Measurements from ENCODE around the gene FCN1. TPM values are rescaled to one million over a fixed set of nuclear protein-coding genes. Genes with fewer than 3 reads are reported as not detected.
A peak's percentile ranks its signal among the peaks of the same experiment; 100 is the strongest.

Gene FCN1
- total RNA-seq, 4 donors from 2014 or later, result 1.3 to 26.0 (median 1.8) TPM

DNA sequence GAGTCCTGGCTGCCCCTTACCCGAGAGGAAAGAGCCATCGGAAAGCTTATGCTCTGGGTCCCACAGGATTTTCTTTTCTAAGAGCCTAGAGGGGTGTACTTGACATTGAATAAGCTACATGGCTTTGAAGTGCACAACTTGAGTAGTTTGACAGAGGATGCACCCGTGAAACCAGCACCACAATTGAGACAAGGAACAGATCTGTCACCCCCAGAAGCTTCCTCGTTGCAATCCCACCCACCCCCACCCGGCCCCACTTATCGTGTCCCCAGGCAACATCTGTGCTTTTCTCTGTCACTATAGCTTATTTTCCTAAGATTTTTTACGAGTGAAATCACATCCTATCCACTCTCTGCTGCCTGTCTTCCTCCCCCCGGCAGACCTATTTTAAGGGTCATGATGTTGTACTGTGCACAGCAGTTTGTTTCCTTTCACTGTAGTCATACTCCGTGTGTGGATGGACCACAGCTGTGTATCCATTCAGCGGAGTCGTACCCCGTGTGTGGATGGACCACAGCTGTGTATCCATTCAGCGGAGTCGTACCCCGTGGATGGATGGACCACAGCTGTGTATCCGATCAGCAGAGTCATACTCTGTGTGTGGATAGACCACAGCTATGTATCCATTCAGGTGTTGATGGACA is 45.9 kb downstream of the FCN1 start:
- no peak overlapping the region for H3K4me3 ChIP-seq
- H3K4me1 ChIP-seq, result peaks cover 0 to 11% (median 9%) of the 10 kb centered on the region in 4 donors
- WGBS, result 21% methylated on average over 16 of the region's 16 CpGs
- H3K9me3 ChIP-seq, result no peaks in the 10 kb centered on the region
- no peaks in the 10 kb centered on the region for H3K36me3 ChIP-seq
- intact Hi-C loops (cut with DNase I), result no loop called here
- no peak for DNase-seq (ENCODE audit: extremely low spot score)
- peaks cover 0 to 51% (median 1%) of the 10 kb centered on the region in 4 donors for H3K27me3 ChIP-seq
- TF ChIP-seq POLR2AphosphoS5 (IDR thresholded peaks at IDR 0.05), result peak; percentile 50 to 61
- TF ChIP-seq, protein P1, sequence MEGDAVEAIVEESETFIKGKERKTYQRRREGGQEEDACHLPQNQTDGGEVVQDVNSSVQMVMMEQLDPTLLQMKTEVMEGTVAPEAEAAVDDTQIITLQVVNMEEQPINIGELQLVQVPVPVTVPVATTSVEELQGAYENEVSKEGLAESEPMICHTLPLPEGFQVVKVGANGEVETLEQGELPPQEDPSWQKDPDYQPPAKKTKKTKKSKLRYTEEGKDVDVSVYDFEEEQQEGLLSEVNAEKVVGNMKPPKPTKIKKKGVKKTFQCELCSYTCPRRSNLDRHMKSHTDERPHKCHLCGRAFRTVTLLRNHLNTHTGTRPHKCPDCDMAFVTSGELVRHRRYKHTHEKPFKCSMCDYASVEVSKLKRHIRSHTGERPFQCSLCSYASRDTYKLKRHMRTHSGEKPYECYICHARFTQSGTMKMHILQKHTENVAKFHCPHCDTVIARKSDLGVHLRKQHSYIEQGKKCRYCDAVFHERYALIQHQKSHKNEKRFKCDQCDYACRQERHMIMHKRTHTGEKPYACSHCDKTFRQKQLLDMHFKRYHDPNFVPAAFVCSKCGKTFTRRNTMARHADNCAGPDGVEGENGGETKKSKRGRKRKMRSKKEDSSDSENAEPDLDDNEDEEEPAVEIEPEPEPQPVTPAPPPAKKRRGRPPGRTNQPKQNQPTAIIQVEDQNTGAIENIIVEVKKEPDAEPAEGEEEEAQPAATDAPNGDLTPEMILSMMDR (IDR thresholded peaks at IDR 0.05), result no peak
- TF ChIP-seq POLR2A (IDR thresholded peaks at IDR 0.05; ENCODE audit: low read depth), result no peak
- peak overlapping the region; percentile 18 to 40 (median 36) for H3K27ac ChIP-seq (replicated peaks in 1 of 4)

DNA sequence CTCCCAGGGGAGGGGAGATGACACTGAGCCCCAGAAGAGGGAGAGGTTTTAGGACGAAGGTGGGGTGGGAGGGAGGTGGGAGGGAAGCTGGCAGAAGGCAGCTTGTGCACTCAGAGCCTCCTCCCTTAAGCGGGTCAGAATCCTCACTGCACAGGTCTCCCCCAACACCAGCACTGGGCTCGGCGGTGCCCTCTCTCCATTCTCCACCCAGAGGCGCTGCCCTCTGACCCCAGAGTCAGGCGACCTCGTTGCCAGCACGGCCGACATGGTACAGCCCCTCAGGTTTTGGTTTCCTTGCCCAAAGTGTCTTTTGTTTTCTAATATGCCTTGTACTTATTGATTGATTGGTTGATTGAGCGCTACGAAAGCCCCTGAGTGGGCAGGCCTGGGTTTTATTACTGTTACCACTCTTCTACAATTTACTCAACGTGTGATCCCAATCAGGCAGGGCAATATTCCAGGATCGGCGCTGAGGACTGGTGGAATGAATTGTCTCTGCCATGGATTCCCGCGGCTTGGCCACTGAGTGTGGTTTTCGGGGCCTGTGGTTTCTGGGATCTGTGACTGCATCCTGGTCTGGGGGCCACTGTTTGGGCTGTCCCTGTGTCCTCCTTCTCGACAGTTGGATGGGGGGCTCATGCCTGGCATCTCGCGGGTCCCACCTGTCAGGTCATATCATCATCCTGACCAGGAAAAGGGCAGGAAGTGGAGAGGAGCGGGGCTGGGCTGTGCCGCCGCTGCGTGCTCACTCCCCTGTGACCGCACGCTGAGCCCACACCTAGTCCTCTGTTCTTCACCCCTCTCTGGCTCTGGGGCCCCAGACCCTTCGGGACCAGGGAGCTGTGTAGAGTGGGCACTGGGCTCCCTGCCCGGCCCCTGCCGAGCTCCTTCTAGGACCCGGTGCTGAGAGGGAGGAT is 46.7 kb downstream of the FCN1 start:
- no peaks in the 10 kb centered on the region for H3K36me3 ChIP-seq
- 69% methylated on average over 21 of the region's 30 CpGs for WGBS
- H3K27ac ChIP-seq (replicated peaks in 1 of 4), result peak overlapping the region; percentile 18 to 40 (median 36)
- TF ChIP-seq, protein P1 (IDR thresholded peaks at IDR 0.05), result no peak
- TF ChIP-seq POLR2AphosphoS5 (IDR thresholded peaks at IDR 0.05) (no peak), EP300 (IDR thresholded peaks at IDR 0.05) (no peak), POLR2A (IDR thresholded peaks at IDR 0.05; ENCODE audit: low read depth) (no peak)
- H3K27me3 ChIP-seq, result peaks cover 0 to 51% (median 1%) of the 10 kb centered on the region in 4 donors
- no peaks in the 10 kb centered on the region for H3K9me3 ChIP-seq
- H3K4me1 ChIP-seq, result peaks cover 0 to 11% (median 9%) of the 10 kb centered on the region in 4 donors
- H3K4me3 ChIP-seq, result no peak overlapping the region
- intact Hi-C loops (cut with DNase I), result no loop called here
- no peak for DNase-seq (ENCODE audit: extremely low spot score)

DNA sequence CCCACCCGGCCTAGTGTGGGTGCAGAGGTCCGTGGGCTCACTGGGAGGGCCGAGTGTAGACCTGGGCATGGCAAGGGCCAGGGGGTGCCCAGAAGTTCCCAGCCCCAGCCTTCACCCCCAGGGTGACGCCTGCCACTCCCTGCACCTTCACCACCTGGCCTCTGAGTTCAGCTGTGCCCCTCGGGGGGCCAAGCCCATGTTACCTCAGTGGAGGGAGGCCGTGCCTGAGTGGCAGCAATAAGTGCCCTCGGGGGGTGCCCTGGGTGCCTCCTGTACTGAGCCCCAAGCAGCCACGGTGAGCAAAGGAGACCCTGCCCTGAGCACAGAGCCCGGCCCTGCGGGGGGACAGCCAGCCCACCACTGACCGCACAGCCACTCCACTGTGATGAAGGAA is 47.4 kb downstream of the FCN1 start:
- H3K27me3 ChIP-seq, result peaks cover 0 to 51% (median 1%) of the 10 kb centered on the region in 4 donors
- H3K36me3 ChIP-seq, result no peaks in the 10 kb centered on the region
- peaks cover 0 to 11% (median 9%) of the 10 kb centered on the region in 4 donors for H3K4me1 ChIP-seq
- no peak overlapping the region for H3K27ac ChIP-seq (replicated peaks in 1 of 4)
- H3K9me3 ChIP-seq, result no peaks in the 10 kb centered on the region
- WGBS, result 90% methylated on average over 3 of the region's 11 CpGs
- H3K4me3 ChIP-seq, result no peak overlapping the region
- TF ChIP-seq POLR2A (IDR thresholded peaks at IDR 0.05; ENCODE audit: low read depth) (no peak), EP300 (IDR thresholded peaks at IDR 0.05) (no peak), POLR2AphosphoS5 (IDR thresholded peaks at IDR 0.05) (no peak)
- TF ChIP-seq, protein P1 (IDR thresholded peaks at IDR 0.05), result no peak
- intact Hi-C loops (cut with DNase I), result no loop called here
- no peak for DNase-seq (ENCODE audit: extremely low spot score)

DNA sequence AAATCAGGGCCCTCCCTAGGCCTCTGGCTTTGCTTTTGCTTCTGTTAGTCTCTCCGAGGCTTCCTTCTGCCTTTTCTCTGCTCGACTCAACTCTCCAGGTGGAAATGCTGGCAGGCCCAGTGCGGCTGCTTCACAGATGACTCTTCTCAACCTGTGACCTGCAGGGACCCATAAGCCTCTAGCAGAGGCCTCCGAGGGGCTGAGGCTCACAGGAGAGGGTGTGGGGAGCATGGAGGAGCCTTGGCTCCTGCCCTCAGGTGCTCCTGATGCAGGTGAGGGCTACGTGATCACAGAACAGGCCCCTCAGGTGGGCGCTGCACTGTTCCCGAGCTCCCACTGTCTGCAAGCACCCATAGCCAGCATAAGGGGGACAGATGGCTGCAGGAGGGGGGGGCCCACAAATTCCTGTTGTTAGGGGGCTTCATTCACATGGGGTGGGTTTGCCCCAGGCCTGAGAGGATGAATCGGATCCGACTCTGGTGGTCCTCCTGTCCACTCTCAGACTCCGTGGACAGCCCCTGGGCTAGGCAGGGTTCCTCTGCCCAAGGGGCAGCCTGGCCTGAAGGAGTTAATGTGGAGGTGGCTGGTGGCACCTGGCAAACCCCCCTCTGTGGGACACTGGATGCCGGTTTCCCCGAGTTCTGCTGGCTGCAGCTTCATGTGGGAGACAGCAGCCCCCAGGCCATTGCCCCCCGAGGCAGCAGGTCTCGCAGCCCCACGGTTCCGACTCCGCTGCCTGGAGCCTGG is 48.0 kb downstream of the FCN1 start:
- Histone ChIP-seq H3K27me3 (peaks cover 0 to 56% (median 1%) of the 10 kb centered on the region in 4 donors), H3K36me3 (no peaks in the 10 kb centered on the region), H3K4me1 (peaks cover 0 to 11% (median 9%) of the 10 kb centered on the region in 4 donors), H3K4me3 (no peak overlapping the region), H3K27ac (replicated peaks in 1 of 4) (no peak overlapping the region), H3K9me3 (no peaks in the 10 kb centered on the region)
- TF ChIP-seq EP300 (IDR thresholded peaks at IDR 0.05), result no peak
- TF ChIP-seq POLR2AphosphoS5 (IDR thresholded peaks at IDR 0.05), result no peak
- TF ChIP-seq, protein P1 (IDR thresholded peaks at IDR 0.05), result no peak
- TF ChIP-seq POLR2A (IDR thresholded peaks at IDR 0.05; ENCODE audit: low read depth), result no peak
- intact Hi-C loops (cut with DNase I), result no loop called here
- WGBS, result 89% methylated on average over 8 of the region's 17 CpGs
- no peak for DNase-seq (ENCODE audit: extremely low spot score)

Data from esophagus muscularis mucosa (tissue), 4 donors.